ENCODE measurements around the gene LZTFL1.

Gene LZTFL1

DNA sequence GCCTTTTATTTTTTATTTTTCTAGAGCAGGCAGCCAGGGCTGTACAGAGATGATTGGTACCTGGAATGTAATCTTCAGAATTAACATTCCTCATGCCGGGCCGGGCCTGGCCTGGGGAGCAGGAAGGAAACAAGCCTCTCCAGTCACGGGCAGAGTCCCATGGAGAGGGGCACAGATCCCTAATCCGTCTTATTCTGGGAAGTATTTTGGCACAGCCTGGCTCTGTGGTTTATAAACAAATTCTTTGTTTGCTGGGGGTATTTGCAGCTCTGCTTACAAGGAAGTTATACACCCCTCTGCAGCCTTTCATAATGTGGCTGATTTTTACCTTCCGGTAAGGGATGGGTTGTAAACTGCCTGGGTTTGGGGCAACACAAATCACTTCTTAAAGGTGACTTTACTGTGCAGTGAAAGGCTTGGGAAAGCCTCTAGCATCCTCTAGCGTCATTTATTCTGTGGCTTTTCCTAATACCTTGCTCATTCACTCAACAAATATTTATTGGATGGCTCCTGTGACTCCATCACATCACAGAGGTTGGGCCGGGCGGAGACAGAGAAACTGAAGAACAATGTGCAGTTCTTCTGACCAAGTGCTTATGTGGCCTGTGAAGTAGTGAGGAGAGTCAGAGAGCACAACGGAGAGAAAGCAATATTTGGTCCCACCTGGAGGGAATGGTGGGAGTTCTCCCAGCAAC lies 48.3 kb downstream of the LZTFL1 start:
- no peak overlapping the region for H3K27ac ChIP-seq
- TF ChIP-seq, protein P1, sequence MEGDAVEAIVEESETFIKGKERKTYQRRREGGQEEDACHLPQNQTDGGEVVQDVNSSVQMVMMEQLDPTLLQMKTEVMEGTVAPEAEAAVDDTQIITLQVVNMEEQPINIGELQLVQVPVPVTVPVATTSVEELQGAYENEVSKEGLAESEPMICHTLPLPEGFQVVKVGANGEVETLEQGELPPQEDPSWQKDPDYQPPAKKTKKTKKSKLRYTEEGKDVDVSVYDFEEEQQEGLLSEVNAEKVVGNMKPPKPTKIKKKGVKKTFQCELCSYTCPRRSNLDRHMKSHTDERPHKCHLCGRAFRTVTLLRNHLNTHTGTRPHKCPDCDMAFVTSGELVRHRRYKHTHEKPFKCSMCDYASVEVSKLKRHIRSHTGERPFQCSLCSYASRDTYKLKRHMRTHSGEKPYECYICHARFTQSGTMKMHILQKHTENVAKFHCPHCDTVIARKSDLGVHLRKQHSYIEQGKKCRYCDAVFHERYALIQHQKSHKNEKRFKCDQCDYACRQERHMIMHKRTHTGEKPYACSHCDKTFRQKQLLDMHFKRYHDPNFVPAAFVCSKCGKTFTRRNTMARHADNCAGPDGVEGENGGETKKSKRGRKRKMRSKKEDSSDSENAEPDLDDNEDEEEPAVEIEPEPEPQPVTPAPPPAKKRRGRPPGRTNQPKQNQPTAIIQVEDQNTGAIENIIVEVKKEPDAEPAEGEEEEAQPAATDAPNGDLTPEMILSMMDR (IDR thresholded peaks at IDR 0.05): no peak
- TF ChIP-seq ZFX (IDR thresholded peaks at IDR 0.05; ENCODE audit: borderline replicate concordance): no peak

DNA sequence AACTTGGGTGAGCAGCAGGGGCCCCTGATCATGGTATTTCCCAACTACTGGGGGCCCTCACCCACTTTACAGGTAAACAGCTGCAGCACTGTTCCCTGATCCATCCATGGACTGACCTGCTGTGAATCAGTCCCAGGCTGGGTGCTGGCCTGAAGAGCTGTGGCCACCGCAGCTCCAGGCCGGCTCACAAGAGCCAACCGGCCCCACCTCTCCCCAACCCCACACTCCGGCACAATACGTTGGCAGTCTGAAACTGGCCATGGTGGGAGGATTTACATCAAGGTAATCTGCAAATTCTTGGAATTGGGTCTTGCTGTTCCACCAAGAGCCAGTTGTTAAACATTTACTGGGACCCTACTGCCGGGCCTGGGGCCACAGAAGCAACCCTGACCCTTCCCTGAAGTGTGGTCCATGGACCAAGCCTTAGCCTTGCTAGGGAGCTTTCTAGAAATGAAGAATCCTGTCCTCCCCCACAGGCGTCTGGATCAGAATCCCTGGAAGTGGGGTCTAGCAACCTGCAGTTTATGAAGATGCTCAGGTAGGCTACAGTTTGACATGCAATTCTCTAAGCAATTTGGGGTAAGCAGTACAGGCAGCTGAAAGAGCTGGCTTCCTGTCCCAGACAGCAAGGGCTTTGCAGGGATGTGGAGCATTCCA lies 49.3 kb downstream of the LZTFL1 start:
- TF ChIP-seq, protein P1 (IDR thresholded peaks at IDR 0.05): no peak
- no peak for TF ChIP-seq ZFX (IDR thresholded peaks at IDR 0.05; ENCODE audit: borderline replicate concordance)
- no peak overlapping the region for H3K27ac ChIP-seq

DNA sequence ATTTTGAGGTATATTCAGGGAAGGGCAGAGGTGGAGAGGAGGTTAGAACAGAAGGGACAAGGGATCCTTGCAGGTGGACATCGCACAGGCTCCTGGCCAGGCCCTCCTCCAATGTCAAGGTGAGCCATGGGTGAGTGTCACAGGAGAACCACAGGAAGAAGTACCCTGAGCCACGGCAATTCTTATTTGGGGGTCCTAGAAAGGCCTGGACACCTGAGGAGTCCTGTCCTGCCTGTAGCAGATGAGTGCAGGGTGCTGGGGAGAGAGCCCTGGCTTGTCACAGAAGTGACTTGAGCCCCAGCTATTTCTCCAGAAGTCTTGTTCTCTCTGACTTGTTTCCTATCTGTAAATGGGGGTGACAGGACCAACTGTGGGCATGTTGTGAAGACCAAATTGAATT lies 49.9 kb downstream of the LZTFL1 start:
- H3K27ac ChIP-seq: no peak overlapping the region
- TF ChIP-seq, protein P1 (IDR thresholded peaks at IDR 0.05): no peak
- TF ChIP-seq ZFX (IDR thresholded peaks at IDR 0.05; ENCODE audit: borderline replicate concordance): no peak

DNA sequence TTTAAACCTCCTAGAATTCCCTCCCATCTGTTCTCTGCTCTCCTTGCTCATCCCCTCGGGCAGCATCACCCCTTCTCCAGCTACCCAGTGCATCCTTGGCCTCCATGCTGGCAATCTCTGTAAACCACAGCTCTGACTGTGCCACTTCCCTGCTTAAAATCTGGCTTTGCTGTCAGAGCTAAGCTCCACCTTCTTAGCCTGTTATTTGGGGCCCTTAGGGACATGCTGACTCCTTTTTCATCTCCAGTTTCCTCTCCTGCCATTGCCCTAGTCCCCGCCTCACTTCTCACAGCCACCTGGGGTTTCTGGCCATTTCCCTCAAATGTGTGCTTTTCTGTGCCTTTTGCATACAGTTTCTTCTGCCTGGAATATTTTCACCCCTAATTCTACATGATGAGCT lies 51.3 kb downstream of the LZTFL1 start:
- H3K27ac ChIP-seq: no peak overlapping the region
- TF ChIP-seq, protein P1 (IDR thresholded peaks at IDR 0.05): no peak
- no peak for TF ChIP-seq ZFX (IDR thresholded peaks at IDR 0.05; ENCODE audit: borderline replicate concordance)

GRCh38 chr3:45789235-45789812 lies 52.6 kb downstream of the LZTFL1 start:
- no peak overlapping the region for H3K27ac ChIP-seq
- TF ChIP-seq, protein P1 (IDR thresholded peaks at IDR 0.05): no peak
- TF ChIP-seq ZFX (IDR thresholded peaks at IDR 0.05; ENCODE audit: borderline replicate concordance): no peak

GRCh38 chr3:45787551-45787950 lies 54.4 kb downstream of the LZTFL1 start:
- H3K27ac ChIP-seq: no peak overlapping the region
- TF ChIP-seq, protein P1 (IDR thresholded peaks at IDR 0.05): no peak
- no peak for TF ChIP-seq ZFX (IDR thresholded peaks at IDR 0.05; ENCODE audit: borderline replicate concordance)

Measured in 22Rv1 (cell line).